Calu3 (cell line): ENCODE results near the gene POLR2M. TPM values are rescaled to one million over a fixed set of nuclear protein-coding genes. Genes with fewer than 3 reads are reported as not detected.

Source experiments
- BruUV-seq: library from RNA; stranded (reverse); fragments of 400-500 nt; replicated peaks from 2 replicates; lab custom pipeline; 2021; lab: Mats Ljungman, UMichigan
- CTCF ChIA-PET: fragments of 300-600 bp; sonication (Branson Sonifier 250); formaldehyde crosslinking; loops from one replicate; lab custom pipeline; 2022; ENCODE audit warnings: antibody characterized with exemption; lab: Charles Lee
- DNase-seq: peaks from one replicate; pipeline ENCODE4 v3.0.0; 2022
- H3K27ac Mint-ChIP-seq: one replicate; pipeline ENCODE4 v1.8.0; 2022; ENCODE audit warnings: mixed read lengths; ENCODE audit not compliant: unreplicated experiment
- H3K27me3 Mint-ChIP-seq: one replicate; pipeline ENCODE4 v1.8.0; 2022; ENCODE audit warnings: mixed read lengths; ENCODE audit not compliant: unreplicated experiment
- H3K36me3 Mint-ChIP-seq: one replicate; pipeline ENCODE4 v1.8.0; 2022; ENCODE audit warnings: mild to moderate bottlenecking, moderate library complexity, mixed read lengths; ENCODE audit not compliant: insufficient read depth, unreplicated experiment
- H3K4me1 Mint-ChIP-seq: one replicate; pipeline ENCODE4 v1.8.0; 2022; ENCODE audit warnings: mild to moderate bottlenecking, low read depth, mixed read lengths; ENCODE audit not compliant: unreplicated experiment
- H3K4me3 Mint-ChIP-seq: one replicate; pipeline ENCODE4 v1.8.0; 2022; ENCODE audit warnings: mild to moderate bottlenecking, low read depth, moderate library complexity, mixed read lengths; ENCODE audit not compliant: unreplicated experiment
- H3K9me3 Mint-ChIP-seq: one replicate; pipeline ENCODE4 v1.8.0; 2022; ENCODE audit warnings: low read depth, mixed read lengths; ENCODE audit not compliant: unreplicated experiment
- CTCF ChIP-seq: fragments of 200-600 bp; IDR thresholded peaks from one replicate; pipeline ENCODE4 v1.8.0; 2022; ENCODE audit warnings: antibody characterized with exemption; ENCODE audit not compliant: unreplicated experiment
- intact Hi-C: fragments of 100-400 bp; cut with micrococcal nuclease; formaldehyde crosslinking; loops from one replicate; pipeline ENCODE4 v1.10.0; 2022; ENCODE audit not compliant: unreplicated experiment
- total RNA-seq: library from RNA; stranded (reverse); gene quantifications from 2 replicates; pipeline ENCODE4 v1.2.3, GENCODE V29; 2022

POLR2M gene
- total RNA-seq, 1 experiment from 2014 or later, result 102 TPM

- Mint-ChIP-seq H3K9me3 (no peaks in the 10 kb centered on the region), H3K4me3 (no peak overlapping the region), H3K4me1 (no peaks in the 10 kb centered on the region), H3K36me3 (no peaks in the 10 kb centered on the region), H3K27me3 (no peaks in the 10 kb centered on the region), H3K27ac (no peak overlapping the region)
- intact Hi-C loops, result loop anchor here (5.0 kb wide), 1 partner anchor 79 kb away; no protein-coding TSS in a partner anchor
- TF ChIP-seq CTCF, result no peak
- CTCF ChIA-PET, result no interaction called here
- no TSS peak for BruUV-seq
- no peak for DNase-seq
Observed at GRCh38 chr15:57726411-57726810, 19.9 kb downstream of the POLR2M start.

DNA sequence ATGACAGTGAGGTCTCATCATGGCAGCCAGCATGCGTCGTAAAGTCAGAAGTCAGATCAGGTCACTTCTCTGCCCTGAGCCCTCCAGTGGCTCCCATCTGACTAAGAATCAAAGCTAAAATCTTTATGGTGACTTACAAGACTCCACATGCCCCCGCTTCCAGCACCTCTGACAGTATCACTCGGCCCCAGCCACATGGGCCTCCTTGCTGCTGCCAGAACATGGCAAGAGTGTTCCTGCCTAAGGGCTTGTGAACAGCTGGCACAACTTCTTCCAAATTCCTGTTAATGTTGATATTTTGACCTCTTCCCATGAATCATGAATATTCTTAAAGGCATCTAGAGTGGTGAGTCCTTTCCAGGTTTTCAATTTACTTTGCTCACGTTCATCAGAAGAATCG lies 20.5 kb downstream of the POLR2M start:
- Mint-ChIP-seq H3K27ac (no peak overlapping the region), H3K36me3 (no peaks in the 10 kb centered on the region), H3K4me1 (no peaks in the 10 kb centered on the region), H3K9me3 (no peaks in the 10 kb centered on the region), H3K4me3 (no peak overlapping the region), H3K27me3 (no peaks in the 10 kb centered on the region)
- CTCF ChIA-PET, result no interaction called here
- intact Hi-C loops, result loop anchor here (5.0 kb wide), 1 partner anchor 80 kb away; no protein-coding TSS in a partner anchor
- TF ChIP-seq CTCF, result no peak
- BruUV-seq, result no TSS peak
- DNase-seq, result no peak

DNA sequence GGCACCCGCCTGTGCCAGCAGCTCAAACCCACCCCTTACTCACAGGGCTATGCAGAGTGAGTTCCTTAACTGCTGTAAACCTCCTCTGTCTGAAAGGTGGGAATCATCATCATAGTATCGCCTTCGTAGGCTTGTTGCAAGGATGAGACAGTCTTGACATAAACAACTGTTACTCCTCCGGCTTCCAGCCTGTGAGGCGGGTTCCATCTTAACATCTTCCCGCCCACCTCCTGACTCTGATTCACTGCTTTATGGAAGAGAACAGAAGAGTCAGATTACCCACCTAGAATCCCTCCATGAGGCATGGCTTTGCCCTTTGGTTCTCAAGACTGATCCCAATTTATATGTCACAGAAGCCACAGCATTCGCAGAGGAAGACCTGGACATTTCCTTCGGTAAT lies 21.9 kb downstream of the POLR2M start:
- intact Hi-C loops, result loop anchor here (5.0 kb wide), 1 partner anchor 81 kb away; no protein-coding TSS in a partner anchor
- TF ChIP-seq CTCF, result no peak
- no peaks in the 10 kb centered on the region for H3K4me1 Mint-ChIP-seq
- H3K4me3 Mint-ChIP-seq, result no peak overlapping the region
- H3K9me3 Mint-ChIP-seq, result no peaks in the 10 kb centered on the region
- no peaks in the 10 kb centered on the region for H3K36me3 Mint-ChIP-seq
- H3K27me3 Mint-ChIP-seq, result no peaks in the 10 kb centered on the region
- no peak for DNase-seq
- no TSS peak for BruUV-seq
- H3K27ac Mint-ChIP-seq, result no peak overlapping the region
- CTCF ChIA-PET, result interaction anchor here (0.7 kb wide), 1 partner anchor 130 kb away, joined by 4 read pairs; no protein-coding TSS in a partner anchor

DNA sequence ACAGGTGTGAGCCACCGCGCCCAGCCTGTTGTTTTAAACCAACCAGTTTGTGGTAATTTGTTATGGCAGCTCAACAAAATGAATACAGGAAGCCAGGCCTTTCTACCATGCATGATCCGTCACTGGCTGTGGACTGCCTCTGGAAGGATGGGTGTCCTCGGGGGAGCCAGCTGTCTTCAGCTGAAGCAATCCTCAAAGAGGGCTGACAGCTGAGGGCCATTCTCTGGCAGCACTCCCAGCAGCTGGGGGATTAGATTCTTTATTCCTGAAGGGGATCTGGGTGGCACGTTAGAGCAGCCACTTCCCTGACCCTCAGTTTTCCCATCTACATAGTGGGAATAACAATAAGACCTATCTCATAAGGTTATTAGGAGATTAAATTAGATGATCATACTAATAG lies 24.4 kb downstream of the POLR2M start:
- Mint-ChIP-seq H3K36me3 (no peaks in the 10 kb centered on the region), H3K9me3 (no peaks in the 10 kb centered on the region), H3K4me1 (no peaks in the 10 kb centered on the region)

More for the DNA sequence above, 24.4 kb downstream of the POLR2M start:
- no TSS peak for BruUV-seq
- intact Hi-C loops, result no loop called here
- CTCF ChIA-PET, result no interaction called here
- H3K27ac Mint-ChIP-seq, result no peak overlapping the region
- H3K4me3 Mint-ChIP-seq, result no peak overlapping the region
- TF ChIP-seq CTCF, result no peak
- no peaks in the 10 kb centered on the region for H3K27me3 Mint-ChIP-seq
- DNase-seq, result no peak
